GM21526 (cell line): ENCODE data around the gene FIZ1.
"Not testable (repeated sequence)": the region's sequence is repeated elsewhere in the genome, so short reads cannot be mapped to it uniquely, and the experiment has no call there.

ENCODE experiments used
- ATAC-seq: cut with Tn5 transposase; IDR thresholded peaks from one replicate; pipeline ENCODE4 v1.9.1; 2021; ENCODE audit warnings: moderate library complexity; ENCODE audit not compliant: unreplicated experiment, low FRiP score

Gene FIZ1

DNA sequence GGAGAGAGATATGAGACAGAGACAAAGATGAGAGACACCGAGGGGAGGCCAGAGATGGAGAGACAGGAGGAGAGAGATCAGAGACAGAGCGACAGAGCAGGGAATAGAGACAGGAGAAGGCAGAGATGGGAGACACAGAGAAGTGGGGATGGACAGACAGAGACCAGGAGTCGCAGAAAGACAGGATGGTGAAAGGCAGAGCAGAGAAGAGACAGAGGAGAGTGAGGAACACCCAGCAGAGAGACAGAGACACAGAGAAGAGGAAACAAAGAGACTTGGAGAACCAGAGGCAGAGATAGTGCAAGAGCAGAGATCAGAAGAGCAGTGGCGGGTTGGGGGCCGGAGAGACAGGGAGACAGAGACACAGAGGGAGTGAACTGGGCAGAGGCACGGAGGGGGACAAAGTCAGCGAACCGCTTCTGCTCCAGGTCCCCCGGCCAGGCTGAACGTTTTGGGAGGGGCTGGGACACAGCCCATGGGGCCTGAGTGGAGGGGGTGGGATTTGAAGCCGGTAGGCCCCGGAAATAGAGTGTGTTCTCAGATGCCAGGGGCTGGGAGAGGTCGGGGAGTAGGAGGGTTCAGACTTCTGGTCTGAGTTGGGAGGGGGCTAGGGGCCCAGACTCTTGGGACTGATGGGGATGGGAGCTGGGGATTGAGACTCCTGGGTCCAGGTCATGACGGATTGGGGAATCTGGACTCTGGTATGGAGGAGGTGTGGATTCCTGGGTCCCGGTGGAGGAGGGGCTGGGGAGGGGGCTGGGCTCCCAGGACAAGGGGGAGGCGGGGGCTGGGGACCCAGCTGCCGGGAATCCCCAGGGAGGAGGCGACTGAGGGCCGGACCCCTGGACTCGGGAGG lies 19.3 kb downstream of the FIZ1 start:
- ATAC-seq, result no peak

- ATAC-seq, result no peak
These were observed 20.3 kb downstream of the FIZ1 start for GRCh38 chr19:55578761-55579747.

DNA sequence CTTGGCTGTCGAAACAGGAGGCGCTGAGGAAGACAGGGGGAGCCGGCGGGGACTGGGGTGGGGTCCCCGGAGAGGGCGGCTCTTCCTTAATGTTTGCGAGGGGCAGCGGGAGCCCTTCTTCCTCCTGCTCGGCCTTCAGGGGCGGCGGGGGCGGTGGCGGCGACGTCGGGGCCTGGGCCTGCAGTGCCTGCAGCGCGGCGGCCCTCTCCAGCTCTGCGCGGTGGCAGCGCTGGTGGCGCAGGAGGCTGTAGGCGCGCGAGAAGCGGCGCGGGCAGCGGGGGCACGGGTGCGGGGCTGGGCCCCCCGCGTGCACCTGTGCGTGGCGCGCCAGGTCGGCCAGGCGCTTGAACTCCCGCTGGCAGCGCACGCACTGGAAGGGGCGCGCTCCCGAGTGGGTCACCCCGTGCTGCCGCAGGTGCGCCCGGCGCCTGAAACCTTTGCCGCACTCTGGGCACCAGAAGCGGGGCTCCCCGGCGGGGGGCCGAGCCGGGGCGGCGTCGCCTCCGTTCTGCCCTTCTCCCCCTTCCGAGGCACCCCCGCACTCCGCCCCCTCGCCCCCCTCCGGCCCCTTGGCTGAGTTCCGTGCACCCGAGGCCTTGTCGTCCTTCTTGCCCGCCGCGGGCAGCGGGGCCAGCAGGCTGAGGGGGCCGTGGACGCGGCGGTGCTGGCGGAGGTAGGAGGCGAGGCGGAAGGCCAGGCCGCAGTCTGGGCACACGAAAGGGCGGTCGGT lies 21.1 kb downstream of the FIZ1 start:
- ATAC-seq, result no peak

DNA sequence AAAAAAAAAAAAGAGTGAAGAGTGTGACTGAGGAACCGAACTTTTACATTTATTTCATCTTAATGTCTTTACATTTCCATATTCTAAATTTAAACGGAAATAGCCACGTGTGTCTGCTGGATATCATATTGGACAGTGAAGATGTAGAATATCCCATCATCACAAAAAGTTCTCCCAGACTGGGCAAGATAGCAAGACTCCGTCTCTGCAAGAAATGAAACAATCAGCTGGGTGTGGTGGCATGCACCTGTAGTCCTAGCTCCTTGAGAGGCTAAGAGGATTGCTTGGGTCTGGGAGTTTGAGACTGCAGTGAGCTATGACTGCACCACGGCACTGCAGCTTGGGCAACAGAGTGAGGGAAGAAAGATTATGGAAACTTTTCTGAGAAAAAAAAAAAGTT lies 22.6 kb downstream of the FIZ1 start:
- ATAC-seq, result no peak

GRCh38 chr19:55573929-55574328 lies 25.4 kb downstream of the FIZ1 start:
- not testable (repeated sequence) for ATAC-seq

- not testable (repeated sequence) for ATAC-seq
These were observed 29.8 kb downstream of the FIZ1 start for GRCh38 chr19:55569477-55569876.

DNA sequence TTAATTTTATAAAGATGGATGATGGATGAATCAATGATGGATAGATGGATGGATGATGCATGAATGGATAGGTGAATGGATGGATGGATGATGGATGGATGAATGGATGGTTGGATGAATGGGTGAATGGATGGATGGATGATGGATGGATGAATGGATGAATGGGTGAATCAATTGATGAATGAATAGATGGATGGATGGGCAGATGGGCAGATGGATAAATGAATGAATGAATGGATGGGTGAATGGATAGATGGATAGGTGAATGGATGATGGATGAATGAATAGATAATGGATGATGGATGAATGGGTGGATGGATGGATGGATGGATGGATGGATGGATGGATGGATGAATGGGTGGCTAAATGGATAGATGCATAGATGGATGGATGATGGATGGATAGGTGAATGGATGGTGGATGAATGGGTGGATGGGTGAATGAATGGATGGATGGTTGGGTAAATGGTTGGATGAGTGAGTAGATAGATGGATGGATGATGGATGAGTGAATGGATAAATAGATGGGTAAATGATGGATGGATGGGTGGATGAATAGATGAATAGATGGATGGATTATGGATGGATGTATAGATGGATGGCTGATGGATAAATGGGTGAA lies 31.5 kb downstream of the FIZ1 start:
- ATAC-seq, result no peak

- no peak for ATAC-seq
These were observed 32.5 kb downstream of the FIZ1 start for GRCh38 chr19:55566823-55567222.

DNA sequence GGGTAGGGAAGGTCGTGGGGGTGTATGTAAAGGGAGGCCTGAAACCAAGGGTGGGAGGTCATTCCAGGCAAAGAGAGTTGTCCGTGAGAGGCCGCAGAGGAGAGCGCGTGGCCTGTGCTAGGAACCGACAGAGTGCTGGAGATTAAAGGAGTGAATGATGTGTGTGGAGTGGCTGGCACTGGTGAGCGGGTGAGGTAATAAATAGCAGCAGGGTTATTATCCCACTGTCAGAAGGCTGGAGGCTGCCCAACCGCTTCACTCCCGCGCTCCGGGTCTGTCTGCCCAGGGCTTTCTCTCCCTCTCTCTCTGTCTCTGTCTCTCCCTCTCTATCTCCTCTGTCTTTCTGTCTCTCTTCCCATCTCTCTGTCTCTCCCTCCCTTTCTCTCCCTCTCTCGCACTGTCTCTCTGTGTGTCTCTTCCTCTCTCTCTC lies 36.0 kb downstream of the FIZ1 start:
- no peak for ATAC-seq

DNA sequence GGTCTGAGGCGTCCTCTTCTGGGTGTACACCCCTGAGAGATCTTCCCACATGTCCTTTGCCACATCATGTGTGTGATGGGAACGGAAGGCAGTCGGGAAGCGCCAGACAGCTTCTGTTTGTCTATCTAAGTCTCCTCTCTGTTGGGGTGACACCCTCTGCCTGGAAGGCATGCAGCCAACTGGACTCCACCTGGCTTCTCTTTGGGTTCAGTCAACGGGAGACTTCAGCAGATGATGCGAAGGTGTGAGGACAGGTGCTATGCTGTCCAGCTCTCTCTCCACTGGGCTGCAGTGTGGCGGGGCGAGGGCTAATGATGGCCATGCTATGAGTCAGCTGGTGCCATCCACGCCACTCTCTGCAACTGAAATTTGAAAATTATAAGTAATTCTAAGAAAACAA lies 39.6 kb downstream of the FIZ1 start:
- ATAC-seq, result no peak

- ATAC-seq, result no peak
These were observed 44.6 kb downstream of the FIZ1 start for GRCh38 chr19:55554741-55555152.

- ATAC-seq, result no peak
These were observed 45.0 kb downstream of the FIZ1 start for GRCh38 chr19:55554302-55554701.

DNA sequence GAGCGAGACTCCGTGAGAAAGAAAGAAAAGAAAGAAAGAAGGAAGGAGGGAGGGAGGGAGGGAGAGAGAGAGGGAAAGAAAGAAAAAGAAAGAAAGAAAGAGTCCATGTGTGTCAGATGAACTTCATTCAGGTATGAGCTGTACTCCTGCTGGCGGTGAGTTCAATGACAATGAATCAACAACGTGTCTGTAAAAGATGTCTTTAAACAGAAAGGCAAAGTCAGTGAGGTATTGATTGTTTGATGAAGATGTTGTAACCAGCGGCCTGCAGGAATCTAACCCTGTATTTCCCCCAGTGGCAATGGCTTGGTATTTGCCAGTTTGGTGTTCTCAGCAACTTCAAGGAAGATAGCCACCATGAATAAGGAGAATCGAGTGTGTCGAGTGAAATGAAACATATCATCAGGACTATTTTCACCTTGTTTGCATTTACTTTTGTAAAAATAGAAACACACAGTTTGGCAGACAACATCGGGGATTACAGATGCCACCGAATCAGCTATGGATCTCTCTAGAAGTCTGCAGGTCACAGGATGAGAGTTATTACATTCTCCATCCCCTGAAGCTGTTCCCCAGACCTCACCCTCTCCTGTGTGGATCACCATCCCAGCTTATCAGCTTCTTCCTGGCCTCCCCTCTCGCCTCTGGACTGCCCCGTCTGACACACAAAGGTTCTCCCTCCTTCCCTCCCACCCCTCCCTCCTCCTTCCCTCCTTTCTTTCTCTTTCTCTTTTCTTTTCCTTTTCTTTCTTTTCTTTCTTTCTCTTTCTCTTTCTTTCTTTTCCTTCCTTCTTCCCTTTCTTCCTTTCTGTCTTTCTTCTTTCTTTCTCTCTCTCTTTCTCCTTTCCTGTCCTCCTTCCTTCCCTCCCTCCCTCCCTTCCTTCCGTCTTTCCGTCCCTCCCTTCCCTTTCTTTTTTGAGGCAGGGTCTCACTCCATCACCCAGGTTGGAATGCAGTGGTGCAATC lies 45.8 kb downstream of the FIZ1 start:
- ATAC-seq, result no peak

GRCh38 chr19:55552620-55553019 lies 46.7 kb downstream of the FIZ1 start:
- no peak for ATAC-seq

GRCh38 chr19:55552206-55552605 lies 47.1 kb downstream of the FIZ1 start:
- no peak for ATAC-seq

DNA sequence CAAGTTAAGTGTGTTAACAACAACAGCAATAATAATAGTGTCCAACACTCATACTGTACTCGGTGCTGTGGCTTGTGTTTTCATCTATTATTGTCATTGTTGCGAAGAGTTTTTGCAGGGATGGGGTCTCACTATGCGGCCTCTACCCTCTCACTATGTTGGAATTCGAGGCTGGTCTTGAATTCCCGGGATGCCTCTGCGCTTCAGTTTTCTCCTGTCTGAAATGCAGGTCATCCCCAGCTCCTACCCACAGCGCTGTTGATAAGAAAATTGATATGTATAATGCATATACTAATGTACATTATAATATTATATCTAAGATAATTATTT lies 49.0 kb downstream of the FIZ1 start:
- no peak for ATAC-seq

GRCh38 chr19:55549500-55550320 lies 49.6 kb downstream of the FIZ1 start:
- ATAC-seq, result no peak

GRCh38 chr19:55546822-55547614 lies 52.3 kb downstream of the FIZ1 start:
- no peak for ATAC-seq
